Measurements from ENCODE around the gene WHRN.

The WHRN gene

DNA sequence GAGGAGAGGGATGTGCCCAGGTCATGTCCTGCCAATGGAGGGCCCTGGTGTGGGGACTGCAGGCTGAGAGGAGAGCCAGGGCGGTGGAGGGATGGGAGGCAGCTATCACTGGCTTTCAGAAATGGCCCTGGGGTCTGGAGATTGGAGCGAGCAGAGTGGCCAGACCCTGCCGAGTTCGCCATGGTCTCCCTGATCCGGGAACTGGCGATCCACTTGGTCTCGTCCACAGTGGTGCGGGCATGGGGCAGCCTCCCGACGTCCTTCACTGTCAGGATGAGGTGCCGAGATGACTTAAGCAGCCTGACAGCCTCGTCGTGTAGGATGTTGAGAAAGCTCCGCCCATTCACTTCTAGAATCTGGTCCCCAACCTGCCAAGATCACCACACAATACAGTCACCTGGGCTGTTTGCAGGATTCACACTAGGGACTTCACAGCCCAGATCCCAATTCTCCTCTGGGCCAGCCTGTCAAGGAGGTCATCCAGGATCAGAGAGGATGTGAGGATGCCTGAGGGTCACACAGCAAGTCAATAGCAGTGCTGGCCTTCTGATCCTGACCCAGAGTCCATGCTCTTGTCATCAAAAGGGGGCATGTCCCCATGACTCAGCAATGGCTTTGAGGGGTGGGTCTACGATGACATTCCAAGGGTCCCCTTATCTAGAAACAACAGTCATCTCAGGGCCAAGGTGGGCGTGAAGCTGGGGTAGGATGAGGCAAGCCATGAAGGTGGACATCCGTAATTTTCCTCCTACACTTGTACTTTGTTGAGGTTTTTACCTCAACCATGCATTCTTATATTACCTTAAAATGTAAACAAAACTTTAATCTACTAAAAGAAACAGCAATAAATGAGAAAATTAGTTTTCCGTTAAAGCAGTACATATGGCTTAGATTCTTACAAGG, 79.0 kb downstream of the WHRN start:
- DNase-seq (ENCODE audit: extremely low spot score): no peak
- CTCF ChIA-PET: no interaction called here
- POLR2A ChIA-PET: no interaction called here
- TF ChIP-seq LEF1 (IDR thresholded peaks at IDR 0.05; ENCODE audit: borderline replicate concordance): no peak
- no peak for TF ChIP-seq FOXA1 (IDR thresholded peaks at IDR 0.05)
- no peak for TF ChIP-seq ARNT (IDR thresholded peaks at IDR 0.05)
- TF ChIP-seq FOXM1 (IDR thresholded peaks at IDR 0.05; ENCODE audit: borderline replicate concordance): no peak
- no peak for TF ChIP-seq NFRKB (IDR thresholded peaks at IDR 0.05)
- TF ChIP-seq SP1 (IDR thresholded peaks at IDR 0.05): no peak
- no peak for TF ChIP-seq SUZ12 (IDR thresholded peaks at IDR 0.05)
- TF ChIP-seq FOXK2 (IDR thresholded peaks at IDR 0.05): no peak
- TF ChIP-seq ELF4 (IDR thresholded peaks at IDR 0.05): no peak
- no peak for TF ChIP-seq CTBP1 (IDR thresholded peaks at IDR 0.05; ENCODE audit: borderline replicate concordance)
- TF ChIP-seq ZNF384 (IDR thresholded peaks at IDR 0.05): no peak
- no peak for TF ChIP-seq TARDBP (IDR thresholded peaks at IDR 0.05)
- no peak for TF ChIP-seq HDGF (IDR thresholded peaks at IDR 0.05; ENCODE audit: borderline replicate concordance)
- TF ChIP-seq L3MBTL2 (conservative IDR thresholded peaks at IDR 0.05): no peak
- TF ChIP-seq BHLHE40 (IDR thresholded peaks at IDR 0.05; ENCODE audit: borderline replicate concordance): no peak
- TF ChIP-seq, protein P1, sequence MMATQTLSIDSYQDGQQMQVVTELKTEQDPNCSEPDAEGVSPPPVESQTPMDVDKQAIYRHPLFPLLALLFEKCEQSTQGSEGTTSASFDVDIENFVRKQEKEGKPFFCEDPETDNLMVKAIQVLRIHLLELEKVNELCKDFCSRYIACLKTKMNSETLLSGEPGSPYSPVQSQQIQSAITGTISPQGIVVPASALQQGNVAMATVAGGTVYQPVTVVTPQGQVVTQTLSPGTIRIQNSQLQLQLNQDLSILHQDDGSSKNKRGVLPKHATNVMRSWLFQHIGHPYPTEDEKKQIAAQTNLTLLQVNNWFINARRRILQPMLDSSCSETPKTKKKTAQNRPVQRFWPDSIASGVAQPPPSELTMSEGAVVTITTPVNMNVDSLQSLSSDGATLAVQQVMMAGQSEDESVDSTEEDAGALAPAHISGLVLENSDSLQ (IDR thresholded peaks at IDR 0.05): no peak

DNA sequence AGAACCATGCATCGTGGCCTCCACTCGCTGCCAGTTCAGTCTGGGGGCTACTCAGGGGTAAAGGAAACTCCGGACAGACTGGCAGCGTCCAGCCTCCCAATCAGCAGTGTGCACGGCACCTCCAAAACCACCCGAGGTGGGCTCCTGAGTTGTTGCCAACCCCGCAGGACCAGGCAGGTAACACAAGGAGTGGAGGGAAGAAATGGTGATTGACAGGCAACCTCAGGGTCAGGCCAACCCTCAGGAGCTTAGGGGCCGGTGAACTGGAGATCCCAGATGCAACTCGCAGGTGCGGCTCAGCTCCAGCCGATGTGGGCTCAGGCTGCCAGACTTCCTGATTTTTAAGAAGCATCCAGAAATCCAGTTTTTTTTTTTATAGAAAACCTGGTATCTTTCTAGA, 80.1 kb downstream of the WHRN start:
- TF ChIP-seq, protein P1 (IDR thresholded peaks at IDR 0.05): 0 out of 2 replicates have a peak, but pooled peaks have one; percentile 18
- TF ChIP-seq TARDBP (IDR thresholded peaks at IDR 0.05): no peak
- no peak for TF ChIP-seq L3MBTL2 (conservative IDR thresholded peaks at IDR 0.05)
- no peak for TF ChIP-seq ARNT (IDR thresholded peaks at IDR 0.05)
- POLR2A ChIA-PET: no interaction called here
- CTCF ChIA-PET: no interaction called here
- no peak for DNase-seq (ENCODE audit: extremely low spot score)

DNA sequence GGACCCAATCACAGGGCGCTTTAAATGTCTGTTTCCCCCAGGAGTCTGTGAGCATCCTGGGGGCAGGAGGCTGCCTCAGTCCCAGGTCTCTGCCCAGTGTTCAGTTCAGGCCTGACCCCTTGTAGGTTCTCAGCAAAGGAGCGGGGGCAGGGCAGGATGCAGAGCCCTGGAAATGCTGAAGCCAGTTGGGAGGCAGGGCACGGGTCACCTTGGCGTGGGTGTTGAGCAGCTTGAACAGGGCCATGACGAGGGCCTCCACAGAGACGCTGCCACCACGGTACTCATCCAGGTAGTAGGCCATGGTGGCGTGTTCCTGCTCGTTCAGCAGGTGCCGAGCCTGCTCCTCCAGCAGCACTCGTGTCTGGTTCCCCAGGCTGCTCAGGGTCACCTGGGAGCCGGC, 81.1 kb downstream of the WHRN start:
- POLR2A ChIA-PET: no interaction called here
- CTCF ChIA-PET: no interaction called here
- DNase-seq (ENCODE audit: extremely low spot score): no peak
- TF ChIP-seq FOXM1 (IDR thresholded peaks at IDR 0.05; ENCODE audit: borderline replicate concordance): no peak
- TF ChIP-seq ZNF384 (IDR thresholded peaks at IDR 0.05): no peak
- TF ChIP-seq LEF1 (IDR thresholded peaks at IDR 0.05; ENCODE audit: borderline replicate concordance): no peak
- no peak for TF ChIP-seq HDGF (IDR thresholded peaks at IDR 0.05; ENCODE audit: borderline replicate concordance)
- TF ChIP-seq ELF4 (IDR thresholded peaks at IDR 0.05): no peak
- TF ChIP-seq FOXK2 (IDR thresholded peaks at IDR 0.05): no peak
- TF ChIP-seq, protein P1 (IDR thresholded peaks at IDR 0.05): no peak
- no peak for TF ChIP-seq ARNT (IDR thresholded peaks at IDR 0.05)

DNA sequence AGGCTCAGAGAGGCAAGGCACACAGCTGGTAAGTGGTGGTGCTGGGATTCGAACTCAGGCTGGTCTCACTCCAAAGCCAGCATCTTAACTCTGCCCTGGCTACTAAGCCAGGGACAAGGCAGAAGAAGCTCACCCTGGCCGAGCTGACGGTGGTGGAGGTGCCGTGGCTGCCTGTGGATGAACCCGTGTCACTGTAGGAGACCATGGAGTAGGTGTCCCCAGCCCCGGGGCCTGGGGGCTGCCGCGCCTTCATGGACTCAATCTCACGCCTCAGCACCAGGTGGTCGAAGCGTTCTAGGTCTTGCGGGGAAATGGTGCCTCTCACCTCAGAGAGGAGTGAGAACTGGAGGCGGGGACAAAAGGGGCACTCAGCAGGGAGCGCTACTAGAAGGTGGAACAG, 82.1 kb downstream of the WHRN start:
- CTCF ChIA-PET: no interaction called here
- DNase-seq (ENCODE audit: extremely low spot score): no peak

DNA sequence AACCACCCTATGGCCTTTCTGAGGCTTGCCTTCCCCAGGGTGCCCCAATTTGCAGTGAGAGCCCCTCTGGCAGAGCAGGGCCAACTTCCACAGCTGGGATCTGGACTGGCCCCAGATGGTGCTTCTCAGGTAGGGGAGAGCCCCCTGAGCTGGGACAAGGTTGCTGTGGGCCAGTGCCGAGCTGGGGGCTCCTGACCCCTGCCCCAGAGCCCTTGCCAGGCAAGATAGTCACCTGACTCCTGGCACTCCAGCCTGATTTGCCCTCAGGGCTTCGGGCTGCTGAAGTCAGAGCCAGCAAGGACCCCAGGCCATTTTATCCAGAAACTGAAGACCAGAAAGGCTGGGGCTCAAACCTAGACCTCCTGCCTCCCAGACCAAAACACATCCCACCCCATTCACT, 84.1 kb downstream of the WHRN start:
- ChIA-PET CTCF (no interaction called here), POLR2A (no interaction called here)
- DNase-seq (ENCODE audit: extremely low spot score): no peak
- TF ChIP-seq ELF4 (IDR thresholded peaks at IDR 0.05) (no peak), FOXA1 (IDR thresholded peaks at IDR 0.05) (no peak), L3MBTL2 (conservative IDR thresholded peaks at IDR 0.05) (no peak), NFRKB (IDR thresholded peaks at IDR 0.05) (no peak), CTBP1 (IDR thresholded peaks at IDR 0.05; ENCODE audit: borderline replicate concordance) (no peak), FOXM1 (IDR thresholded peaks at IDR 0.05; ENCODE audit: borderline replicate concordance) (no peak)
- TF ChIP-seq, protein P1 (IDR thresholded peaks at IDR 0.05): no peak

More for the DNA sequence above, 82.1 kb downstream of the WHRN start:
- TF ChIP-seq ZNF384 (IDR thresholded peaks at IDR 0.05): no peak
- TF ChIP-seq ARNT (IDR thresholded peaks at IDR 0.05): no peak
- no peak for TF ChIP-seq CTBP1 (IDR thresholded peaks at IDR 0.05; ENCODE audit: borderline replicate concordance)
- TF ChIP-seq NFRKB (IDR thresholded peaks at IDR 0.05): no peak
- TF ChIP-seq SUZ12 (IDR thresholded peaks at IDR 0.05): no peak
- no peak for TF ChIP-seq TARDBP (IDR thresholded peaks at IDR 0.05)
- no peak for TF ChIP-seq FOXK2 (IDR thresholded peaks at IDR 0.05)
- TF ChIP-seq, protein P1 (IDR thresholded peaks at IDR 0.05): no peak
- no peak for TF ChIP-seq LEF1 (IDR thresholded peaks at IDR 0.05; ENCODE audit: borderline replicate concordance)
- no peak for TF ChIP-seq ELF4 (IDR thresholded peaks at IDR 0.05)
- no peak for TF ChIP-seq FOXA1 (IDR thresholded peaks at IDR 0.05)
- no peak for TF ChIP-seq HDGF (IDR thresholded peaks at IDR 0.05; ENCODE audit: borderline replicate concordance)
- TF ChIP-seq SP1 (IDR thresholded peaks at IDR 0.05): no peak
- POLR2A ChIA-PET: no interaction called here

All from HEK293T (cell line).